ENCODE results near the gene PRKG1. TPM values are rescaled to one million over a fixed set of nuclear protein-coding genes. Genes with fewer than 3 reads are reported as not detected.

The PRKG1 gene
- total RNA-seq, 1 donor from 2014 or later = 26.4 TPM

DNA sequence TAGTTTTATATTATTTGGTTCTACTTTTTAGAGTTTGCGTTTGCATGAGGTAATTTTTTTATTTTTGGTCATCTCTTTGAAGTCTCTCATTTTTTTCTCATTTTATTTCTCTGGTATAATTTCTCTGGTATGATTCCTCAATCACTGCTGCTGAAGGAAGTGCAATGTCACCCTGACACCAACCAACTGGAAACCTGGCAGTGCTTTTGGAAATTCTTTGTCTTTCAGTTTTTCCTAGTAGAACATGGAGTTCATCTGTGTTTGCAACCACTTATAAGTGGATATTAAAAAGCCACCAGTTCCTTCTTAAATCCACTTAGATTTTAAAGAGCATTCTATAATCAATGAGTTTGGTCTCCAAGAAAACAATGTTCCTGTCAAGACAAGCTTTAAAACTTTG is 291.8 kb downstream of the PRKG1 start:
- Histone ChIP-seq H3K9me3 (ENCODE audit: low read depth) (no peaks in the 10 kb centered on the region), H3K36me3 (no peaks in the 10 kb centered on the region), H3K27ac (no peak overlapping the region), H3K4me3 (no peak overlapping the region), H3K4me2 (no peak overlapping the region), H3K9ac (no peak overlapping the region), H3K79me2 (ENCODE audit: low read depth) (no peaks in the 10 kb centered on the region), H3K27me3 (no peaks in the 10 kb centered on the region), H4K20me1 (ENCODE audit: low read depth) (no peaks in the 10 kb centered on the region), H2AFZ (replicated peaks) (no peak overlapping the region), H3F3A (ENCODE audit: low read depth) (no peaks in the 10 kb centered on the region), H3K4me1 (peaks cover 13% of the 10 kb centered on the region)
- TF ChIP-seq EZH2 (IDR thresholded peaks at IDR 0.05) (no peak), EZH2phosphoT487 (IDR thresholded peaks at IDR 0.05) (no peak)
- TF ChIP-seq, protein P1, sequence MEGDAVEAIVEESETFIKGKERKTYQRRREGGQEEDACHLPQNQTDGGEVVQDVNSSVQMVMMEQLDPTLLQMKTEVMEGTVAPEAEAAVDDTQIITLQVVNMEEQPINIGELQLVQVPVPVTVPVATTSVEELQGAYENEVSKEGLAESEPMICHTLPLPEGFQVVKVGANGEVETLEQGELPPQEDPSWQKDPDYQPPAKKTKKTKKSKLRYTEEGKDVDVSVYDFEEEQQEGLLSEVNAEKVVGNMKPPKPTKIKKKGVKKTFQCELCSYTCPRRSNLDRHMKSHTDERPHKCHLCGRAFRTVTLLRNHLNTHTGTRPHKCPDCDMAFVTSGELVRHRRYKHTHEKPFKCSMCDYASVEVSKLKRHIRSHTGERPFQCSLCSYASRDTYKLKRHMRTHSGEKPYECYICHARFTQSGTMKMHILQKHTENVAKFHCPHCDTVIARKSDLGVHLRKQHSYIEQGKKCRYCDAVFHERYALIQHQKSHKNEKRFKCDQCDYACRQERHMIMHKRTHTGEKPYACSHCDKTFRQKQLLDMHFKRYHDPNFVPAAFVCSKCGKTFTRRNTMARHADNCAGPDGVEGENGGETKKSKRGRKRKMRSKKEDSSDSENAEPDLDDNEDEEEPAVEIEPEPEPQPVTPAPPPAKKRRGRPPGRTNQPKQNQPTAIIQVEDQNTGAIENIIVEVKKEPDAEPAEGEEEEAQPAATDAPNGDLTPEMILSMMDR (IDR thresholded peaks at IDR 0.05) = no peak
- Mint-ChIP-seq H3K9me3 (no peaks in the 10 kb centered on the region), H3K4me3 (no peak overlapping the region), H3K36me3 (no peaks in the 10 kb centered on the region), H3K27ac (no peak overlapping the region), H3K4me1 (no peaks in the 10 kb centered on the region), H3K27me3 (ENCODE audit: insufficient read depth, low read depth) (peaks cover 2% of the 10 kb centered on the region)
- no peak for DNase-seq (ENCODE audit: low spot score)

- H3K9ac ChIP-seq = no peak overlapping the region
- H4K20me1 ChIP-seq (ENCODE audit: low read depth) = no peaks in the 10 kb centered on the region
- no peaks in the 10 kb centered on the region for H3K36me3 ChIP-seq
- H2AFZ ChIP-seq (replicated peaks) = no peak overlapping the region
- Mint-ChIP-seq H3K4me3 (no peak overlapping the region), H3K27me3 (ENCODE audit: insufficient read depth, low read depth) (peaks cover 2% of the 10 kb centered on the region), H3K27ac (no peak overlapping the region), H3K9me3 (no peaks in the 10 kb centered on the region), H3K36me3 (no peaks in the 10 kb centered on the region), H3K4me1 (peaks cover 4% of the 10 kb centered on the region)
- no peaks in the 10 kb centered on the region for H3K79me2 ChIP-seq (ENCODE audit: low read depth)
- H3K4me2 ChIP-seq = no peak overlapping the region
- no peaks in the 10 kb centered on the region for H3K9me3 ChIP-seq (ENCODE audit: low read depth)
- DNase-seq (ENCODE audit: low spot score) = no peak
- peaks cover 13% of the 10 kb centered on the region for H3K4me1 ChIP-seq
- no peak overlapping the region for H3K4me3 ChIP-seq
- H3K27ac ChIP-seq = no peak overlapping the region
- H3F3A ChIP-seq (ENCODE audit: low read depth) = no peaks in the 10 kb centered on the region
- no peaks in the 10 kb centered on the region for H3K27me3 ChIP-seq
- TF ChIP-seq, protein P1 (IDR thresholded peaks at IDR 0.05) = no peak
- no peak for TF ChIP-seq EZH2phosphoT487 (IDR thresholded peaks at IDR 0.05)
- no peak for TF ChIP-seq EZH2 (IDR thresholded peaks at IDR 0.05)
Observed at GRCh38 chr10:51367127-51367526, 292.8 kb downstream of the PRKG1 start.

- H3K27me3 ChIP-seq = no peaks in the 10 kb centered on the region
- H3K9me3 ChIP-seq (ENCODE audit: low read depth) = no peaks in the 10 kb centered on the region
- H3K9me3 Mint-ChIP-seq = no peaks in the 10 kb centered on the region
- peaks cover 13% of the 10 kb centered on the region for H3K4me1 ChIP-seq
- no peaks in the 10 kb centered on the region for H3F3A ChIP-seq (ENCODE audit: low read depth)
- H3K27ac Mint-ChIP-seq = no peak overlapping the region
- no peak overlapping the region for H3K9ac ChIP-seq
- TF ChIP-seq EZH2phosphoT487 (IDR thresholded peaks at IDR 0.05) = no peak
- TF ChIP-seq, protein P1 (IDR thresholded peaks at IDR 0.05) = no peak
- TF ChIP-seq EZH2 (IDR thresholded peaks at IDR 0.05) = no peak
- H3K79me2 ChIP-seq (ENCODE audit: low read depth) = no peaks in the 10 kb centered on the region
- peaks cover 2% of the 10 kb centered on the region for H3K27me3 Mint-ChIP-seq (ENCODE audit: insufficient read depth, low read depth)
- no peak overlapping the region for H3K4me3 Mint-ChIP-seq
- no peak for DNase-seq (ENCODE audit: low spot score)
- H3K36me3 ChIP-seq = no peaks in the 10 kb centered on the region
- no peak overlapping the region for H3K4me2 ChIP-seq
- no peak overlapping the region for H3K4me3 ChIP-seq
- H3K27ac ChIP-seq = no peak overlapping the region
- no peaks in the 10 kb centered on the region for H4K20me1 ChIP-seq (ENCODE audit: low read depth)
- H2AFZ ChIP-seq (replicated peaks) = no peak overlapping the region
- H3K36me3 Mint-ChIP-seq = no peaks in the 10 kb centered on the region
- peaks cover 4% of the 10 kb centered on the region for H3K4me1 Mint-ChIP-seq
Observed at GRCh38 chr10:51367694-51368093, 293.4 kb downstream of the PRKG1 start.
